Uterus (tissue), 4 donors: ENCODE data around the gene SLC9A7. TPM values are rescaled to one million over a fixed set of nuclear protein-coding genes. Genes with fewer than 3 reads are reported as not detected.
A peak's percentile ranks its signal among the peaks of the same experiment; 100 is the strongest.

Experiments
- DNase-seq, 2 donors: peaks; one replicate each; pipeline ENCODE4 v3.0.0-alpha.2; 2019 to 2020
- H3K27ac ChIP-seq, 2 donors: fragments of 200-600 bp; sonication (generic); 1 replicate in 1 of 2; 2 replicates in 1 of 2; pipeline ENCODE4 v1.5.1; 2016 to 2018
- H3K27me3 ChIP-seq, 2 donors: fragments of 200-600 bp; sonication (generic); one replicate each; pipeline ENCODE4 v1.5.1; 2018 to 2019; ENCODE audit warnings: control low read depth in 1 of 2
- H3K36me3 ChIP-seq, 2 donors: fragments of 200-600 bp; sonication (generic); one replicate each; pipeline ENCODE4 v1.5.1; 2019; ENCODE audit warnings: control low read depth in 1 of 2
- H3K4me1 ChIP-seq, 2 donors: fragments of 200-600 bp; sonication (generic); one replicate each; pipeline ENCODE4 v1.5.1; 2018 to 2019; ENCODE audit warnings: control low read depth in 1 of 2
- H3K4me3 ChIP-seq, 2 donors: fragments of 200-600 bp; sonication (generic); 1 replicate in 1 of 2; 2 replicates in 1 of 2; pipeline ENCODE4 v1.5.1; 2018 to 2019; ENCODE audit warnings: mild to moderate bottlenecking in 1 of 2
- H3K9me3 ChIP-seq, 2 donors: fragments of 200-600 bp; sonication (generic); one replicate each; pipeline ENCODE4 v1.5.1; 2019; ENCODE audit warnings: control low read depth in 1 of 2
- POLR2A ChIP-seq, 2 donors: fragments of 450-650 bp; IDR thresholded peaks; one replicate each; pipeline ENCODE4 v1.6.1; 2016; ENCODE audit warnings: antibody characterized with exemption in 2 of 2, mild to moderate bottlenecking in 1 of 2, moderate library complexity in 1 of 2
- intact Hi-C: fragments of 100-400 bp; cut with DNase I; formaldehyde crosslinking; loops from one replicate; pipeline ENCODE4 v1.15.1; 2023; ENCODE audit warnings: low total_unique reads
- total RNA-seq, 4 donors: library from RNA; depleted of rRNA in 3 of 4; stranded (reverse); fragments of >200 nt in 3 of 4; gene quantifications; one replicate each; pipeline versions ENCODE4 v1.1.0 to v1.2.4, GENCODE V29; 2014 to 2023
- TF ChIP-seq, protein P1 (sequence below), 4 experiments: fragments of 200-600 bp in 2 of 4; fragments of 450-650 bp in 2 of 4; sonication (generic) in 2 of 4; IDR thresholded peaks; one replicate each; pipeline ENCODE4 v1.5.1; 2016 to 2019; ENCODE audit warnings: antibody characterized with exemption in 4 of 4, mild to moderate bottlenecking in 2 of 4, moderate library complexity in 1 of 4
- donor health status: DM: yes; HTN: yes; CAD: no.

Gene SLC9A7
- total RNA-seq, 4 donors from 2014 or later: 0.51 to 6.4 (median 3.3) TPM

DNA sequence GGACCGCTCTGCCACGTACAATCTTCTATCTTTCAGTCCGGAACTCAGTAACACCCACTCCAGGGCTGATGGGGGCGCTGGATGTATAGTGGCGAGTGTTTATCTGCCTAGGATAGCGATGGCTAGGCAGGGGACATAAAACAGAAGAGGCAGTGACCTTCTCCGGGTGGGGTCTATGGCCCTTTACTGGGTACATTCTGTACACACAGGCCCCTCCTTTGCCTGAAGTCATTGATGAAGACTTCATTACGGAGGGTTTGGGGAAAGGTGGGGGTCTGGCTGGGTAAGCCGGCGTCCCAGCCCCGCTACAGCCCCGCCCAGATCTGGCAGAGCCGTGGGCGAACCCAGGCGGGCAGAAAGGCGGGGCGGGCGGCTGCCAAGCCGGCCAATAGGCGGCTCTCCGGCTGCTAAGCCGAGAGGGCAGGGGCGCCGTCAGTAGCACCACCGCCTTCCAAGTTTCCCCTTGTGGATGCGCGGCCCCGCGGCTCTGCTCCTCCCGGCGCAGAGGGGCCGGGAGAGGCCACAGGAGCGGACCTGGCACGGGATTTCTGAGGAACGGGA lies 185.5 kb downstream of the SLC9A7 start, which contains the start of gene CHST7:
Gene CHST7, plus strand, starts transcription at position 435 of the 561 bp plus-strand sequence. CDS start 167 bp downstream, outside the sequence.
- peak; percentile 49 to 50 for DNase-seq
- TF ChIP-seq, protein P1, sequence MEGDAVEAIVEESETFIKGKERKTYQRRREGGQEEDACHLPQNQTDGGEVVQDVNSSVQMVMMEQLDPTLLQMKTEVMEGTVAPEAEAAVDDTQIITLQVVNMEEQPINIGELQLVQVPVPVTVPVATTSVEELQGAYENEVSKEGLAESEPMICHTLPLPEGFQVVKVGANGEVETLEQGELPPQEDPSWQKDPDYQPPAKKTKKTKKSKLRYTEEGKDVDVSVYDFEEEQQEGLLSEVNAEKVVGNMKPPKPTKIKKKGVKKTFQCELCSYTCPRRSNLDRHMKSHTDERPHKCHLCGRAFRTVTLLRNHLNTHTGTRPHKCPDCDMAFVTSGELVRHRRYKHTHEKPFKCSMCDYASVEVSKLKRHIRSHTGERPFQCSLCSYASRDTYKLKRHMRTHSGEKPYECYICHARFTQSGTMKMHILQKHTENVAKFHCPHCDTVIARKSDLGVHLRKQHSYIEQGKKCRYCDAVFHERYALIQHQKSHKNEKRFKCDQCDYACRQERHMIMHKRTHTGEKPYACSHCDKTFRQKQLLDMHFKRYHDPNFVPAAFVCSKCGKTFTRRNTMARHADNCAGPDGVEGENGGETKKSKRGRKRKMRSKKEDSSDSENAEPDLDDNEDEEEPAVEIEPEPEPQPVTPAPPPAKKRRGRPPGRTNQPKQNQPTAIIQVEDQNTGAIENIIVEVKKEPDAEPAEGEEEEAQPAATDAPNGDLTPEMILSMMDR (IDR thresholded peaks at IDR 0.05): peak in 3 of 4 experiments; percentile 9 to 26 (median 15)
- peak; percentile 38 to 39 for TF ChIP-seq POLR2A (IDR thresholded peaks at IDR 0.05)
- Histone ChIP-seq H3K4me3 (peak within 1 kb of the TSS; percentile 34 to 53), H3K27ac (peak within 1 kb of the TSS; percentile 18 to 57), H3K27me3 (no peaks in the 10 kb centered on the region), H3K4me1 (no peaks in the 10 kb centered on the region), H3K9me3 (no peaks in the 10 kb centered on the region), H3K36me3 (no peaks in the 10 kb centered on the region)
- intact Hi-C loops: no loop called here

DNA sequence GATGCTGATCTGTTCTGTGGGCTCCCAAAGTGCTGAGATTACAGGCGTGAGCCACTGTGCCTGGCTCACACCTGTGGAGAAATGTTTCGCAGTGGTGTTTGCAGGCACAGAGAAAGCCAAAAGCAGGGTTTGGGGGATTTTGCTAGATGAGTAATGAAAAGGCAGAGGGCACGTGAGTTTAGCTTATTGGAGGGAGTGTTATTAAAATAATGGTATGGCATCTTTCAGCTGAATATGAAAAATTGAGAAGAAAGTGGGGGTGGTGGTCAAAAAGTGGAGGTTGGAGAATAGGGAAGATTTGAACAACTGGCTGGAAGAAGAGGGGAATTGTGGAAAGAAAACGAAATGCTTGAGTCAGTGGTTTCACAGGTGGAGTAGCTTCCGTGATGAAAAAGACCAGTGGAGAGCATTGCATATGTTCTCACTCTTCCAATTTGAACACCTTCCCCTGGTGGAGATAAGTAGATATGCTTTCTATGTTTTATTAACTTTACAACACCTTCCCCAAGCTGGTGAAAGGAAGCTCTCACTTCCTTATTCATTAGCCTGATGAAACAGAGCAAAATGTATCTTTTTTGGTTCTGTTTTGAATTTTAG lies 186.5 kb downstream of the SLC9A7 start:
- Histone ChIP-seq H3K4me1 (no peaks in the 10 kb centered on the region), H3K27ac (no peak overlapping the region), H3K27me3 (no peaks in the 10 kb centered on the region), H3K4me3 (no peak overlapping the region), H3K9me3 (no peaks in the 10 kb centered on the region), H3K36me3 (no peaks in the 10 kb centered on the region)
- intact Hi-C loops: no loop called here
- no peak for DNase-seq
- TF ChIP-seq POLR2A (IDR thresholded peaks at IDR 0.05): no peak
- TF ChIP-seq, protein P1 (IDR thresholded peaks at IDR 0.05): no peak

DNA sequence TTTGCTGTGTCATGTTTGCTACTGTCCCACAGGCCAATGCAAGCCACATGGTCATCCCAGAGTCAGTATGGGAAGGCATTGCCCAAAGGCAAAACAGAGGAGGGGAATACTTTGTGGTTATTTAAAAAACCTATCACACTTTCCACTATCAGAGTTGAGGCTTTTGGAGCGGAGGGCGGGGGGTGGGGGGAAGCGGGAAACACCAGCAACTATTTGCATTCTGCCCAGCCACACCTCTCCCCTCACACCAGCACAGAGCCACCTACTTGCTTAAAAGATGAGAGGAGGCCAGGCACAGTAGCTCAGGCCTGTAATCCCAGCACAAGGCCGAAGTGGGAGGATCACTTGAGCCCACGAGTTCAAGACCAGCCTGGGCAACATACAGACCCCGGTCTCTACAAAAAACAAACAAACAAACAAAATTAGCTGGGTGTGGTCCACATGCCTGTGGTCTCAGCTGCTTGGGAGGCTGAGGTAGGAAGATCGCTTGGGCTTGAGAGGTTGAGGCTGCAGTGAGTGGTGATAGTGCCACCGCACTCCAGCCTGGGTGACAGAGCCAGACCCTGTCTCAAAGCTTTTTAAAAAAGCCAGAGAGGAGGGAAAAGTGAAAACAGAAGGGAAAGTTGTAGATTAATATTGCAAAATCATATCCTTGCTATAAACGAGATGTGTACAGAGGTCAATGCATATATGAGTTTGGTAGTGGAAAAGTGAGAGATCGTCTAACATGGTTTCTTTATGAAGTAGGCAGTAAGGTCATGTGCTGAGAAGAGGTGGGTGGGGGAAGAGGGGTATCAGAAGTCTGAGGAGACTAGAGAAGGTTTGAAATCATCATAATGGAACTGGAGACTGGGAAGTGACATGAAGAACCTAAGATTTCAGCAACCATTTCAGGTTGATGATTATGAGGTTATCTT lies 187.2 kb downstream of the SLC9A7 start:
- Histone ChIP-seq H3K27ac (no peak overlapping the region), H3K4me3 (no peak overlapping the region), H3K27me3 (no peaks in the 10 kb centered on the region), H3K36me3 (no peaks in the 10 kb centered on the region), H3K9me3 (no peaks in the 10 kb centered on the region), H3K4me1 (no peaks in the 10 kb centered on the region)
- TF ChIP-seq, protein P1 (IDR thresholded peaks at IDR 0.05): no peak
- no peak for TF ChIP-seq POLR2A (IDR thresholded peaks at IDR 0.05)
- DNase-seq: no peak
- intact Hi-C loops: no loop called here

DNA sequence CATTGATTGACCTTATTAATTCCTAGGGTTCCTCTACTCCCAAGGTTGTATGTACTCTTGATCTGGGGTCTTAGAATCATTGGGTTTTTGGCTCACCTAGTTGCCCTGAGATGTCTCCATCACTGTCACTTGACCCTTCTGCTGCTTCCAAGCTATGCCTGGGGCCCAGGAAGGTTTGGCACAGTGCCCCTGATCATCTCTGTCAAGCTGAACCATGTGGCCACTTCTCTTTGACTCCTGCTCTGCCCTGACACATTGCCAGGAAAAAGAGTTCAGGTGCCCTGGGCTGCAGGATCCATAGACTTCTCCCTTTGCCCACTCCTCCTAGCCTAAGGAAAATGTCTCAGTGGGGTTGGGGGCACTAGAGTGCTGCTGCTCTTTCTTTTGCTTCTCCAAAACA lies 189.3 kb downstream of the SLC9A7 start:
- Histone ChIP-seq H3K4me1 (no peaks in the 10 kb centered on the region), H3K27ac (no peak overlapping the region), H3K9me3 (no peaks in the 10 kb centered on the region), H3K36me3 (no peaks in the 10 kb centered on the region), H3K27me3 (no peaks in the 10 kb centered on the region), H3K4me3 (no peak overlapping the region)
- no peak for TF ChIP-seq POLR2A (IDR thresholded peaks at IDR 0.05)
- TF ChIP-seq, protein P1 (IDR thresholded peaks at IDR 0.05): no peak
- DNase-seq: no peak
- intact Hi-C loops: no loop called here

DNA sequence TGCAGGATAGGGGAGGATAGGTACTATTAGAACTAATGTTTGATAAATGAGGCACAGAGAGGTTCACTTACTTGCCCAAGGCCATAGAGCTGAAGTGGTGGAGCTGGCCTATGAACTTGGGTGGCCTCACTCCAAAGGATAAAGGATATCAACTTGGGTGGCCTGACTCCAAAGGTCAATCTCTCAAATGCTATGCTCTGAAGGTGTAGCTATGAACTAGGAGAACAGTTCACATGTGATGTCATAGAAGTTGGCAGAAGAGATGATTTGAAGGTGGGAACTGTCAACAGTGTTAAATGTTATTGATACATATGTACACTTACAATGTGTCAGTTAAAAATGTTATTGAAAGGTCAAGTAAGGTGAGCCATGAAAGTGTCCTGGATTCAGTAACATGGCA lies 191.5 kb downstream of the SLC9A7 start:
- intact Hi-C loops: no loop called here

More for the DNA sequence above, 191.5 kb downstream of the SLC9A7 start:
- TF ChIP-seq, protein P1 (IDR thresholded peaks at IDR 0.05): no peak
- TF ChIP-seq POLR2A (IDR thresholded peaks at IDR 0.05): no peak
- Histone ChIP-seq H3K9me3 (no peaks in the 10 kb centered on the region), H3K36me3 (no peaks in the 10 kb centered on the region), H3K4me3 (no peak overlapping the region), H3K27me3 (no peaks in the 10 kb centered on the region), H3K4me1 (no peaks in the 10 kb centered on the region), H3K27ac (no peak overlapping the region)
- DNase-seq: no peak
